OCI-LY3 (cell line): Measurements from ENCODE around the gene LARGE1.

Source experiments
- EZH2phosphoT487 ChIP-seq: fragments of 200-600 bp; shearing (Covaris generic); IDR thresholded peaks from 2 replicates; pipeline ENCODE4 v1.6.1; 2018; ENCODE audit warnings: antibody characterized with exemption, mixed run types, low read depth
- TF ChIP-seq, protein P1 (sequence below): fragments of 200-600, 300-600 bp; sonication (generic); IDR thresholded peaks from 2 replicates; pipeline ENCODE4 v1.5.1; 2014; ENCODE audit warnings: antibody characterized with exemption, low read length, low read depth

DNA sequence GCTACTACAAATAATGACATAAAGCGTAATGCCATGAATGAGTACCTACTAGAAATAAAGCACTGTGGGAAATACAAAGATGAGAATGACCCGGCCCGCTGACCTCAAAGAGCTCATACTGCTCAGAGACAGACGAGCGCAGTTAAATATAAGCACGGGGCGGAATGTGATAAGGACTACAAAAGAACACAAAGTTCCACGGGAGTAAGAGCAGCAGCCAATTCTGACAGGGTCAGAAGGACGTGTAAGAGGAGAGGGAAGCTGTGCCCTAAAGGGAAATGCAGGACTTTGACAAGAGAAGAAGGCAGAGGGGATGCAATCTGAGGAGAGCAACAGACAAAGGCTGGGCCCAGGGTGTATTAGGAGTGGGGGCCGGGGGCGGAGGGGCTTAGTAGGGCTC is 314.6 kb downstream of the LARGE1 start:
- TF ChIP-seq, protein P1, sequence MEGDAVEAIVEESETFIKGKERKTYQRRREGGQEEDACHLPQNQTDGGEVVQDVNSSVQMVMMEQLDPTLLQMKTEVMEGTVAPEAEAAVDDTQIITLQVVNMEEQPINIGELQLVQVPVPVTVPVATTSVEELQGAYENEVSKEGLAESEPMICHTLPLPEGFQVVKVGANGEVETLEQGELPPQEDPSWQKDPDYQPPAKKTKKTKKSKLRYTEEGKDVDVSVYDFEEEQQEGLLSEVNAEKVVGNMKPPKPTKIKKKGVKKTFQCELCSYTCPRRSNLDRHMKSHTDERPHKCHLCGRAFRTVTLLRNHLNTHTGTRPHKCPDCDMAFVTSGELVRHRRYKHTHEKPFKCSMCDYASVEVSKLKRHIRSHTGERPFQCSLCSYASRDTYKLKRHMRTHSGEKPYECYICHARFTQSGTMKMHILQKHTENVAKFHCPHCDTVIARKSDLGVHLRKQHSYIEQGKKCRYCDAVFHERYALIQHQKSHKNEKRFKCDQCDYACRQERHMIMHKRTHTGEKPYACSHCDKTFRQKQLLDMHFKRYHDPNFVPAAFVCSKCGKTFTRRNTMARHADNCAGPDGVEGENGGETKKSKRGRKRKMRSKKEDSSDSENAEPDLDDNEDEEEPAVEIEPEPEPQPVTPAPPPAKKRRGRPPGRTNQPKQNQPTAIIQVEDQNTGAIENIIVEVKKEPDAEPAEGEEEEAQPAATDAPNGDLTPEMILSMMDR = no peak
- no peak for TF ChIP-seq EZH2phosphoT487
